Liver (tissue), 9 donors: ENCODE data around the gene MRGPRF. TPM values are rescaled to one million over a fixed set of nuclear protein-coding genes. Genes with fewer than 3 reads are reported as not detected.

Experiments used
- DNase-seq: peaks from one replicate; pipeline ENCODE4 v3.0.0-alpha.2; 2017; ENCODE audit warnings: low spot score
- H3K27ac ChIP-seq, 2 donors: one replicate each; pipeline ENCODE4 v1.7.0; 2013; ENCODE audit warnings: inconsistent platforms in 2 of 2, low read length in 2 of 2, control low read depth in 1 of 2, low read depth in 1 of 2, mild to moderate bottlenecking in 1 of 2
- H3K27me3 ChIP-seq, 4 donors: one replicate each; pipeline versions ENCODE4 v1.6.1 to v1.7.0; 2013; ENCODE audit warnings: low read length in 3 of 4, inconsistent platforms in 1 of 4, mild to moderate bottlenecking in 1 of 4, moderate library complexity in 1 of 4; ENCODE audit not compliant: control insufficient read depth in 4 of 4, insufficient read depth in 4 of 4
- H3K36me3 ChIP-seq, 4 donors: one replicate each; pipeline versions ENCODE4 v1.6.1 to v1.7.0; 2013; ENCODE audit warnings: low read length in 3 of 4, mild to moderate bottlenecking in 3 of 4, low read depth in 1 of 4, moderate library complexity in 1 of 4; ENCODE audit not compliant: control insufficient read depth in 4 of 4, insufficient read depth in 3 of 4
- H3K4me1 ChIP-seq, 4 donors: one replicate each; pipeline versions ENCODE4 v1.6.1 to v1.7.0; 2013; ENCODE audit warnings: low read length in 3 of 4, mild to moderate bottlenecking in 3 of 4, moderate library complexity in 1 of 4; ENCODE audit not compliant: control insufficient read depth in 4 of 4, insufficient read depth in 4 of 4
- H3K4me3 ChIP-seq, 3 donors: one replicate each; pipeline versions ENCODE4 v1.6.1 to v1.7.0; 2013; ENCODE audit warnings: low read length in 3 of 3, control low read depth in 1 of 3, low read depth in 1 of 3, mild to moderate bottlenecking in 1 of 3
- H3K9ac ChIP-seq, 2 donors: one replicate each; pipeline ENCODE4 v1.7.0; 2013; ENCODE audit warnings: low read length in 2 of 2, mild to moderate bottlenecking in 2 of 2, moderate library complexity in 2 of 2, control low read depth in 1 of 2, low read depth in 1 of 2
- H3K9me3 ChIP-seq, 4 donors: one replicate each; pipeline versions ENCODE4 v1.6.1 to v1.7.0; 2013; ENCODE audit warnings: low read length in 3 of 4; ENCODE audit not compliant: control insufficient read depth in 4 of 4
- ATF3 ChIP-seq: IDR thresholded peaks from 2 replicates; pipeline ENCODE4 v1.6.1; 2016; ENCODE audit warnings: antibody characterized with exemption
- CTCF ChIP-seq: fragments of 150-350 bp; IDR thresholded peaks from 2 replicates; pipeline ENCODE4 v1.5.1; 2017; ENCODE audit warnings: improper control_type of control experiment, low read depth, low read length; ENCODE audit not compliant: missing input control
- EGR1 ChIP-seq, 2 donors: IDR thresholded peaks; 2 replicates each; pipeline ENCODE4 v1.6.1; 2016 to 2018; ENCODE audit warnings: antibody characterized with exemption in 2 of 2, low read depth in 2 of 2
- FOXA1 ChIP-seq: IDR thresholded peaks from 2 replicates; pipeline ENCODE4 v1.6.1; 2016; ENCODE audit warnings: antibody characterized with exemption
- FOXA2 ChIP-seq: IDR thresholded peaks from 2 replicates; pipeline ENCODE4 v1.6.1; 2016; ENCODE audit warnings: antibody characterized with exemption
- GABPA ChIP-seq, 2 donors: IDR thresholded peaks in 1 of 2; conservative IDR thresholded peaks in 1 of 2; 2 replicates each; pipeline ENCODE4 v1.6.1; 2016; ENCODE audit warnings: antibody characterized with exemption in 2 of 2, mild to moderate bottlenecking in 1 of 2, moderate library complexity in 1 of 2
- HNF4A ChIP-seq, 2 donors: conservative IDR thresholded peaks; 2 replicates each; pipeline ENCODE4 v1.6.1; 2016; ENCODE audit warnings: antibody characterized with exemption in 2 of 2, mild to moderate bottlenecking in 2 of 2
- HNF4G ChIP-seq: IDR thresholded peaks from 2 replicates; pipeline ENCODE4 v1.6.1; 2016; ENCODE audit warnings: antibody characterized with exemption
- JUND ChIP-seq, 2 donors: IDR thresholded peaks; 2 replicates each; pipeline ENCODE4 v1.6.1; 2016; ENCODE audit warnings: antibody characterized with exemption in 2 of 2
- NR2F2 ChIP-seq: IDR thresholded peaks from 2 replicates; pipeline ENCODE4 v1.6.1; 2016; ENCODE audit warnings: antibody characterized with exemption
- RAD21 ChIP-seq, 2 donors: IDR thresholded peaks; 2 replicates each; pipeline ENCODE4 v1.6.1; 2016; ENCODE audit warnings: antibody characterized with exemption in 2 of 2, mild to moderate bottlenecking in 2 of 2
- REST ChIP-seq: IDR thresholded peaks from 2 replicates; pipeline ENCODE4 v1.6.1; 2016; ENCODE audit warnings: antibody characterized with exemption, mild to moderate bottlenecking
- SP1 ChIP-seq: IDR thresholded peaks from 2 replicates; pipeline ENCODE4 v1.6.1; 2018; ENCODE audit warnings: antibody characterized with exemption, mild to moderate bottlenecking
- TAF1 ChIP-seq: conservative IDR thresholded peaks from 2 replicates; pipeline ENCODE4 v1.6.1; 2016; ENCODE audit warnings: antibody characterized with exemption, mild to moderate bottlenecking
- YY1 ChIP-seq: IDR thresholded peaks from 2 replicates; pipeline ENCODE4 v1.6.1; 2016; ENCODE audit warnings: antibody characterized with exemption, mild to moderate bottlenecking
- WGBS: extraction: QIAGEN DNeasy Blood & Tissue Kit; methylation state at CpG from one replicate; pipeline ENCODE4 v1.1.7; 2013; 5-methylcytosine and 5-hydroxymethylcytosine counted together
- polyA plus RNA-seq, 2 donors: library from polyadenylated mRNA; stranded (reverse) in 1 of 2; unstranded in 1 of 2; fragments of 200-250 nt in 1 of 2; fragments of >200 nt in 1 of 2; fragmentation: Nextera tagmentation in 1 of 2; extraction: Ambion mirVana in 1 of 2; gene quantifications; one replicate each; pipeline versions ENCODE4 v1.2.1 to v1.2.3, GENCODE V29; 2013 to 2015
- total RNA-seq, 2 donors: library from RNA; depleted of rRNA; stranded (reverse); fragments of >200 nt; gene quantifications; one replicate each; pipeline ENCODE4 v1.2.3, GENCODE V29; 2014
- TF ChIP-seq, protein P1 (sequence below): IDR thresholded peaks from 2 replicates; pipeline ENCODE4 v1.6.1; 2016; ENCODE audit warnings: antibody characterized with exemption
- donor health status: healthy.
- donor health status: healthy.
- donor health status: healthy.
- donor health status: healthy.
- donor health status: healthy.

MRGPRF gene
- total and polyA plus RNA-seq, 4 donors, result 1.1 to 4.8 (median 2.5) TPM

DNA sequence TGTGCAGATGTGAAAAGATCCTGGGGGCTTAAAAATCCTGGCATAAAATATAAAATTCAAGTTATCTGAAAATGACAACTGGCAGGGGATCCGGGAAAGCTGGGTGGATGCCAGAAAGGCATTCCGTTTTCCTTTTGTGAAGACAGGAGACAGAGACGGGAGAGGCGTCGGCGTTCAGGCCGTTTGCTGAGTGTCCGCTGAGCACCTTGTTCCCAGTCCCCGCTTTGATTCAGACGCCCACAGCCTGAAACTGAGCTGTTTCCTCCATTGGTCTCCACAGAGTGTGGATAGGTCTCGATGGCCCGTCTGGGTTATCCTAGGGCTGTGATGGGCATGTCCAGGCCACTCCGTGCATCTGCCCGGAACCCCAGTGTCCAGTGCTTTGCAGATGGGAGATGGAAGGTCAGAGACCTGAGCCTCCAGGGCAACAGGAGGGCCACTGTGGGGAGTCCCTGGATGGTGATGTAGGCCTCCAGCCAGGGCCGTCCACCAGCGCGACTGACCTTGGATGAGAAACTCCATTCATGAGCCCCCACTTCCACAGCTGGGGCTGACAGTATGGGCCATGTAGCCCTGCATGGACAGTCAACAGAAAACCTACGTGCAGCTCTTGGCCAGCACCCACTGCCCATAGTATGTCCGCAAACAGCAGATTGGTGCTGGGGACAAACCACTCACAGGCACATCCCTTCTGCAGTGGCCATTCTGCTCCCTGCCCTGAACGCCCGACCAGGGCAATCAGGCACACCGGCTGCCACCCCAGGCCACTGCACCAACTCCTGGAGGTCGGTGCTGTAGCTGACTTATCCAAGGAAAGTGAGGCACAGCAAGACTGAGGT lies 11.6 kb downstream of the MRGPRF start:
- 88% methylated on average over 23 of the region's 23 CpGs for WGBS
- Histone ChIP-seq H3K4me1 (peaks cover 8 to 24% (median 14%) of the 10 kb centered on the region in 4 donors), H3K36me3 (no peaks in the 10 kb centered on the region), H3K9ac (no peak overlapping the region), H3K9me3 (no peaks in the 10 kb centered on the region), H3K27me3 (no peaks in the 10 kb centered on the region), H3K4me3 (no peak overlapping the region), H3K27ac (peak overlapping the region; percentile 81 to 93)
- DNase-seq, result no peak
- TF ChIP-seq CTCF (no peak), JUND (IDR thresholded peaks at IDR 0.05) (no peak), YY1 (no peak), SP1 (no peak), ATF3 (no peak), NR2F2 (no peak), REST (no peak)
- TF ChIP-seq, protein P1, sequence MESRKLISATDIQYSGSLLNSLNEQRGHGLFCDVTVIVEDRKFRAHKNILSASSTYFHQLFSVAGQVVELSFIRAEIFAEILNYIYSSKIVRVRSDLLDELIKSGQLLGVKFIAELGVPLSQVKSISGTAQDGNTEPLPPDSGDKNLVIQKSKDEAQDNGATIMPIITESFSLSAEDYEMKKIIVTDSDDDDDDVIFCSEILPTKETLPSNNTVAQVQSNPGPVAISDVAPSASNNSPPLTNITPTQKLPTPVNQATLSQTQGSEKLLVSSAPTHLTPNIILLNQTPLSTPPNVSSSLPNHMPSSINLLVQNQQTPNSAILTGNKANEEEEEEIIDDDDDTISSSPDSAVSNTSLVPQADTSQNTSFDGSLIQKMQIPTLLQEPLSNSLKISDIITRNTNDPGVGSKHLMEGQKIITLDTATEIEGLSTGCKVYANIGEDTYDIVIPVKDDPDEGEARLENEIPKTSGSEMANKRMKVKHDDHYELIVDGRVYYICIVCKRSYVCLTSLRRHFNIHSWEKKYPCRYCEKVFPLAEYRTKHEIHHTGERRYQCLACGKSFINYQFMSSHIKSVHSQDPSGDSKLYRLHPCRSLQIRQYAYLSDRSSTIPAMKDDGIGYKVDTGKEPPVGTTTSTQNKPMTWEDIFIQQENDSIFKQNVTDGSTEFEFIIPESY, result no peak

DNA sequence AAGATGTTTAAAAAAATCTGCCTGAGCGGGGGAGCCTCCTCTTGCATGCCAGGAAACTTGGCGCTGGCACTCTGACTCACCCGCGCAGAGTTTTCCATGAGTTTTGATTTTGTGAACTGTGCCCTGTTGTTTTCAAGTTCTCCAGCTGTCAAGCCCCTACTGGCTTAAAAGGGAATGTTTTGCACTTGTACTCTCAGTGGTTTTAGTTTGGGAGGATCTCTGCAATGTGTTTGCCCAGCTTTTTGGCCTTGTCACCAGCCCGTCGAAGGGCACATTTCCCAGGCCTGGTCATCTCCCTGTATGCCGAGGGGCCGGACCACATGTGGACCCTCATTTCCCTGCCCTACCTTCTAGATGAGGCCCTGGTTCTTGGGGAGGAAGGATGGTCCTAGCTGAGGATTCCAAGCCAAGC lies 12.2 kb downstream of the MRGPRF start:
- H3K36me3 ChIP-seq, result no peaks in the 10 kb centered on the region
- peak overlapping the region; percentile 81 to 93 for H3K27ac ChIP-seq
- no peaks in the 10 kb centered on the region for H3K9me3 ChIP-seq
- 22% methylated on average over 8 of the region's 8 CpGs for WGBS
- no peak overlapping the region for H3K9ac ChIP-seq
- no peaks in the 10 kb centered on the region for H3K27me3 ChIP-seq
- DNase-seq, result no peak
- peaks cover 8 to 24% (median 14%) of the 10 kb centered on the region in 4 donors for H3K4me1 ChIP-seq
- no peak overlapping the region for H3K4me3 ChIP-seq
- peak; percentile 18 to 86 for TF ChIP-seq EGR1 (IDR thresholded peaks at IDR 0.05; ENCODE audit: low read depth in 2 of 2)
- TF ChIP-seq YY1, result peak; percentile 78
- TF ChIP-seq ATF3, result peak; percentile 84
- TF ChIP-seq GABPA (IDR thresholded peaks at IDR 0.05 in 1 of 2, conservative IDR thresholded peaks at IDR 0.05 in 1 of 2), result no peak
- peak; percentile 71 to 86 for TF ChIP-seq RAD21 (IDR thresholded peaks at IDR 0.05)
- TF ChIP-seq HNF4G, result no peak
- TF ChIP-seq FOXA2, result no peak
- peak; percentile 85 for TF ChIP-seq REST
- TF ChIP-seq HNF4A (conservative IDR thresholded peaks at IDR 0.05), result peak; percentile 87 to 90
- no peak for TF ChIP-seq TAF1
- TF ChIP-seq NR2F2, result peak; percentile 46
- peak; percentile 80 for TF ChIP-seq SP1
- no peak for TF ChIP-seq FOXA1
- TF ChIP-seq JUND (IDR thresholded peaks at IDR 0.05), result peak; percentile 95 to 98
